ENCODE measurements around the gene BLOC1S5.

- TF ChIP-seq CREB1 (IDR thresholded peaks at IDR 0.05; ENCODE audit: low read depth) (no peak), MAX (IDR thresholded peaks at IDR 0.05) (no peak), YY1 (IDR thresholded peaks at IDR 0.05; ENCODE audit: low read depth) (no peak), FOXM1 (IDR thresholded peaks at IDR 0.05; ENCODE audit: borderline replicate concordance, low read depth) (no peak), EP300 (IDR thresholded peaks at IDR 0.05; ENCODE audit: borderline replicate concordance) (no peak), REST (IDR thresholded peaks at IDR 0.05; ENCODE audit: low read depth) (no peak), TCF12 (IDR thresholded peaks at IDR 0.05; ENCODE audit: low read depth) (no peak), CEBPB (IDR thresholded peaks at IDR 0.05) (no peak), ZBTB7A (IDR thresholded peaks at IDR 0.05; ENCODE audit: low read depth) (no peak)
These were observed 59.1 kb downstream of the BLOC1S5 start for GRCh38 chr6:8005136-8005535.

All from Ishikawa (cell line).